COLO668 (cell line): Measurements from ENCODE around the gene ZNFX1.
"Not testable (repeated sequence)": the region's sequence is repeated elsewhere in the genome, so short reads cannot be mapped to it uniquely, and the experiment has no call there.

Experiments used
- DNase-seq: peaks from one replicate; lab custom pipeline; 2025; ENCODE audit not compliant: unreplicated experiment; lab: John Stamatoyannopoulos, UW

ZNFX1 gene

DNA sequence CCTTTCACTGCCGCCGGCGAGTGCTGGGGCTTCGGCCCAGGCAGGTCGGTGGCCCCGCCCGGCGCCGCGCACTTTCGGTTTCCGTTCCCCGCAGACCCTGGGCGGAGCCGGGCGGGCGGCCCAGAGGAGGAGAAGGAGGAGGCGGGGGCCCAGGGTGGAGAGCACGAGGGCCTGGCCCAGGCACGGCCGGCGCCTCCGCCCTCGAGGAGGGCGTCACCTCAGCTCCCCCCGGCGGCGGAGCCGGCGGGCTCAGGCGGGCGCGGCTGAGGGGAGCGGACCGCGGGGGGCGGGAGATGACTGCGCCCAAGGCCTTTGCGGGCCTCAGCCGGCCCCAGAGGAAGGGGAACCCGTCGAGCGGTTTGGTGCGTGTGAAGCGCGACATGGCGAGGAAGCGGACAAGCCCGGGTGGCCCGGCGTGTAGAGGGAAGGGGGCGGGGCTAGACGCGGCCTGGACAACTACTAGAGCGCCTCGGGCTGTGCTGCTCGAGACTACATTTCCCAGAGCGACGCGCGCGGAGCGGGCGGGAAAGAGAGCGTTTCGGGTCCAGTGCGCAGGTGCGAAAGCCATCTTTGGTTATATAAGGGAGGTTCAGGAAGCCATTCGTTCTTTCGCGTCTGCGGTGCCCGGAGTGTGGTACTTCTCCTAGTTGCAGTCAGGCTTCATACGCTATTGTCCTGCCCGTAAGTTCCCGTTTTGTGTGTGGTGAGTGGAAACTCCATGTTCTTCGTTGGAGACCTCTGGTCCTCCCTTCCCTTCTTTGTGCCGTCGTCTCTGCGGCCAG, at the start of gene ZNFX1:
Gene ZNFX1 (minus strand): TSS at position 22 of the 782 bp plus-strand sequence. CDS start 2,218 bp downstream, outside the sequence.
- peak; percentile 100 for DNase-seq

DNA sequence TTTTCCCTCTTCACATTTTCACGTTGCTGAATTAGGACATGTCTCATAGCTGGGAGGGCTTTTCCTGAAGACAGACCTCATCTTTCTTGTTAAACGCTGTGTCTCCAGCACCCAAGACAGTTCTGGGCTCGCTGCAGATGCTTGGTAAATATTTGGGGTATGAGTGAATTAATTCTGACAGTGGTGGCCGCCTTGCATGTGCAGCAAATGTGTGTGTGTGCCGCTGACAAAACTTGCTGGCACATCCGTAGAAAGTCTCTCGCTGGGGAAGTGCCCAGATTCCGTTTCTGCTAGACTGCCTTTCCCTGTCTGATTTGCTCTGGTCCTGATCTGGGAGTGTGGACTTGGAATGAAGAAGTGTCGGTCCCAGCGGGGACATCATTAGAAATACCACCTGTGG, 48.2 kb upstream of the ZNFX1 start:
- DNase-seq = no peak

DNA sequence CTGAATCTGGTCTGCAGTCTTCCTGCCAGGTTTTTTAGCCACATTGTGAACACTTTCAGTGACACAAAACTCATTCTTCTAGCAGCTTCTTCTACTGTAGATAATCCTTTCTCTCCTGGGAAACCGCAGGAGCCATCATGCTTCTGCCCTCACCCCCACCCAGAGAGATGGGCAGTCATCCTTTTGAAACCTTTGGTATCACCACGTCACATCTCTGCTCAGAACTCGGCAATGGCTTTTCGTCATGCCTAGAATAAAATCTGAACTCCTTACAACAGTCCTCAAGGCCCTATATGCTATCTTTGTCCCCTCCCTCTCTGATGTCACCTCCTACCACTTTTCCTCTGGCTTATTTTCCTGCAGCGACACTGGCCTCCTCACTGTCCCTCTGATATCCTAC, 46.4 kb upstream of the ZNFX1 start:
- DNase-seq = no peak

- no peak for DNase-seq
Observed at GRCh38 chr20:49323622-49324238, 45.9 kb upstream of the ZNFX1 start.

DNA sequence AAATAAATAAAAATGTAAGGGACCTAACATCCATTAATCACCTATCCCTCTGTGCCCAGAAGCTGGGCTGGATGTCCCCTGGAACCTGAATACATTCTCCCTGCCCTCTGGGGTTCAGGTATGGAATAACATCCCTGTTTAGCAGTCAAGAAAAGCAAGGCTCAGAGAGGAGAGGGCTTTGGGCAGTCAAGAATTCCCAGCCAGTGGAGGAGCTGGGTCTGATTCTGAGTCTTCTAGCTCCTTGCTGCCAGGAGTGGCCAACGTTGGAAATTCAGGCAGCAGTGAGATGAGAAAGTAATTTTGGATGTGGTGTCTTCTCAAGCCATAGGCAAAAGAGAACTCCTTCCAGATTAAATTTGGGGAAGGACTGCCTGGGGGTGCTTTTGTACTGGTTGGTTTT, 42.6 kb upstream of the ZNFX1 start:
- peak; percentile 15 for DNase-seq

GRCh38 chr20:49319208-49319809, 41.5 kb upstream of the ZNFX1 start:
- no peak for DNase-seq

DNA sequence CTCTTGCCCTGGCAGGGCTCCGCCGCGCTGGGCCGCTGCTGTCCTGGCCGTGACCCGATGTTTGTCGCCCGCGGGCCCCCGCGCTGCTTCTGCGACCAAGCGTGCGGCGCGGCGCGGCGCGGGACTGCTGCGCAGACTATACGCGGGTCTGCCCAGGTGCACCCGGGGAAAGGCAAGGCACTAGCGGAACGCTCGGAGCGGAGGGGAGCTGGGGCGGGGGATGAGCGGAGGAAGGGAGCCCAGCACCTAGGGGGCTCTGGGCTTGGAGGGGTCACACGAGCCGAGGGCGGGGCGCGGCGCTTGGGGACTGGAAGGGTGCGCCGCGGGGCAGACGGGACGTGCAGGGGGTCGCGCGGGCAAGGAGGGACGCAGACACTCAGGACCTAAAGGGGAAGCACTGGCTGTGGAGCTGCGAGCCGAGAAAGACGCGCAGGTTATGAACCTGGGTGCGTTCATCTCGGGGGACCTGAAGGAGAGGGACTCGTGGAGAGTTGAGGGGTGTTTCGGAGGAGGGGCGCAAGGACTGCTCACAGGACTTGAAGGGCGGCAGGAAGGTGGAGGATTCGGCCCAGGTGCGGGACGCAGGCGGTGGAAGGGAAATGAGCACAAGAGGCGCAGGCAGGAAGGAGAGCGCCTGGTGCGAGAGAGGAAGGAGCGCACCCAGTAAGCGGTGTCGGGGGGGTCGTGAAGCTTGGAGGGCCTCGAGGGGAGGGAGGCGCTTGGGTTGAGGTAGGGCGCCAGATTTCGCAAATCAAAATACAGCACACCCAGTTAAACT, 40.8 kb upstream of the ZNFX1 start:
- no peak for DNase-seq

DNA sequence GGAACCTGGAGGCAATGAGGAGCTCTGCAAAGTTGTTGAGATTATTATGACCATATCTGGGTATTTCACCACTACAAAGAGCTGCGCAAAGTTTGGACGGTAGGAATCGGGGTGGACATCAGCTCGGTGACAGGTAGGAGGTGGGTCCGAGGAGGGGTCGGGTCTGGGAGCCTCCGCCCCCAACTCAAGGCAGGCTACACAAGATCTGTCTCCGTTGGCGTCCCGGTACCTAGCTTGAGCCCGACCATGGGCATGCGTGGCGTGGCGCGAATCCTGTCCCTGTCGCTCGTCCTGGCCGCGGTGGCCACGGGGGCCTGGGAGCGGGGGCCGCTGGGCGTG, 40.2 kb upstream of the ZNFX1 start:
- DNase-seq = no peak

DNA sequence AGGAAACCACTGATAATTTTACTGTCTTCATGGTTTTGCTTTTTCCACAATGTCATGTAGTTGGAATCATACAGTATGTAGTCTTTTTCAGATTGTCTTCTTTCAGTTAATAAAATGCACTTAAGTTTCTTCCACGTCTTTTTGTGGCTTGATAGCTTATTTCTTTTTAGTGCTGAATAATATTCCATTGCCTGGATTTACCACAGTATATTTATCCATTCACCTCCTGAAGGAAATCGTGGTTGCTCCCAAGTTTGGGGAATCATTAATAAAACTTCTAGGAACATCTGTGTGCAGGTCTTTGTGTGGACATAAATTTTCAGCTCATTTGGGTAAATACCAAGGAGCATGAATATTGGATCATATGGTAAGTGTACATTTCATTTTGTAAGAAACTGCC, 38.8 kb upstream of the ZNFX1 start:
- no peak for DNase-seq

- no peak for DNase-seq
Observed at GRCh38 chr20:49315580-49315979, 37.7 kb upstream of the ZNFX1 start.

- DNase-seq = not testable (repeated sequence)
Observed at GRCh38 chr20:49314052-49314451, 36.2 kb upstream of the ZNFX1 start.

GRCh38 chr20:49313283-49313682, 35.4 kb upstream of the ZNFX1 start:
- no peak for DNase-seq

GRCh38 chr20:49312661-49313060, 34.8 kb upstream of the ZNFX1 start:
- DNase-seq = no peak

DNA sequence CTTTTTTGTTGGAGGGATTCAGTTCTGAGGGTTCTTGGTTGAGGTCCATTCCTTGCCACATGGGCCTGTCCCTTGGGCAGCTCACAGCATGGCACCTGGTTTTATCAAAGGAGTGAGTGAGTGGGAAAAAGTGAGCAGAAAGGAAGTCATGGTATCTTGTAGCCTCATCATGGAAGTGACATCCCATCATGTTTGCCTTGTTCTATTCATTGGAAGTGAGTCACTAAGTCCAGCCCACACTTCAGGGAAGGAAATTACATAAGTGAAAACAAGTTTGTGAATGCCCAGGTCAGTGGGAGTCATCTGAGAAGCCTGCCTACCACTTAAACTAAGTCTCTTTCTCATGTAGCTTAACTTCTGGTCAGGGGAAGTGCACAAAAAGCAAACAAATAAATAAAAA, 32.8 kb upstream of the ZNFX1 start:
- DNase-seq = no peak

GRCh38 chr20:49308875-49309274, 31.0 kb upstream of the ZNFX1 start:
- no peak for DNase-seq

GRCh38 chr20:49306903-49307620, 29.2 kb upstream of the ZNFX1 start:
- DNase-seq = peak; percentile 79

GRCh38 chr20:49303065-49303552, 25.3 kb upstream of the ZNFX1 start:
- DNase-seq = no peak

- DNase-seq = peak; percentile 24
Observed at GRCh38 chr20:49297605-49298530, 20.0 kb upstream of the ZNFX1 start.

- not testable (repeated sequence) for DNase-seq
Observed at GRCh38 chr20:49294002-49294654, 16.3 kb upstream of the ZNFX1 start.
